Caco-2 (cell line): ENCODE data around the gene DYNLRB1. TPM values are rescaled to one million over a fixed set of nuclear protein-coding genes. Genes with fewer than 3 reads are reported as not detected.

Experiments
- BruUV-seq: library from RNA; stranded (reverse); fragments of 400-500 nt; replicated peaks from 2 replicates; lab custom pipeline; 2021; lab: Mats Ljungman, UMichigan
- CTCF ChIA-PET: fragments of 300-600 bp; sonication (Branson Sonifier 250); formaldehyde crosslinking; loops from one replicate; lab custom pipeline; 2022; ENCODE audit warnings: antibody characterized with exemption; lab: Charles Lee
- POLR2A ChIA-PET: fragments of 300-600 bp; sonication (Branson Sonifier 250); formaldehyde crosslinking; loops from one replicate; lab custom pipeline; 2022; ENCODE audit warnings: antibody characterized with exemption; lab: Charles Lee
- DNase-seq, 2 experiments: peaks; one replicate each; pipeline versions ENCODE4 v3.0.0 to v3.0.0-alpha.2; 2020 to 2022
- H3K27me3 ChIP-seq: replicated peaks from 2 replicates; pipeline ENCODE4 v1.6.0; 2011; ENCODE audit warnings: low read length; ENCODE audit not compliant: control insufficient read depth, insufficient read depth
- H3K36me3 ChIP-seq: 2 replicates; pipeline ENCODE4 v1.5.1; 2011; ENCODE audit warnings: low read length; ENCODE audit not compliant: control insufficient read depth, insufficient read depth
- H3K4me1 ChIP-seq: fragments of 250-450 bp; sonication (Bioruptor Pico); 2 replicates; pipeline ENCODE4 v1.5.1; 2020; ENCODE audit warnings: mild to moderate bottlenecking
- H3K4me3 ChIP-seq: 2 replicates; pipeline ENCODE4 v1.5.1; 2011; ENCODE audit warnings: low read depth, mild to moderate bottlenecking, control low read depth, low read length
- H3K9me3 ChIP-seq: fragments of 250-450 bp; sonication (Bioruptor Pico); 2 replicates; pipeline ENCODE4 v1.5.1; 2020; ENCODE audit warnings: mild to moderate bottlenecking, moderate library complexity
- H3K27ac Mint-ChIP-seq: one replicate; pipeline ENCODE4 v1.8.0; 2022; ENCODE audit warnings: mixed read lengths; ENCODE audit not compliant: unreplicated experiment
- H3K27me3 Mint-ChIP-seq: one replicate; pipeline ENCODE4 v1.8.0; 2022; ENCODE audit warnings: mixed read lengths; ENCODE audit not compliant: insufficient read depth, unreplicated experiment
- H3K36me3 Mint-ChIP-seq: one replicate; pipeline ENCODE4 v1.8.0; 2022; ENCODE audit warnings: mild to moderate bottlenecking, mixed read lengths; ENCODE audit not compliant: insufficient read depth, unreplicated experiment
- H3K4me1 Mint-ChIP-seq: one replicate; pipeline ENCODE4 v1.8.0; 2022; ENCODE audit warnings: low read depth, mixed read lengths; ENCODE audit not compliant: unreplicated experiment
- H3K4me3 Mint-ChIP-seq: one replicate; pipeline ENCODE4 v1.8.0; 2022; ENCODE audit warnings: mild to moderate bottlenecking, moderate library complexity, mixed read lengths; ENCODE audit not compliant: unreplicated experiment
- H3K9me3 Mint-ChIP-seq: one replicate; pipeline ENCODE4 v1.8.0; 2022; ENCODE audit warnings: mixed read lengths; ENCODE audit not compliant: unreplicated experiment
- CTCF ChIP-seq, 2 experiments: fragments of 200-600 bp in 1 of 2; IDR thresholded peaks; 1 replicate in 1 of 2; 2 replicates in 1 of 2; pipeline versions ENCODE4 v1.5.1 to v1.8.0; 2011 to 2022; ENCODE audit warnings: antibody characterized with exemption in 1 of 2, control low read depth in 1 of 2, inconsistent platforms in 1 of 2, low read depth in 1 of 2, low read length in 1 of 2, mild to moderate bottlenecking in 1 of 2, moderate library complexity in 1 of 2; ENCODE audit not compliant: insufficient read depth in 1 of 2, severe bottlenecking in 1 of 2, unreplicated experiment in 1 of 2
- intact Hi-C: fragments of 100-400 bp; cut with micrococcal nuclease; formaldehyde crosslinking; loops from one replicate; pipeline ENCODE4 v1.10.0; 2022; ENCODE audit not compliant: unreplicated experiment
- total RNA-seq: library from RNA; stranded (reverse); gene quantifications from 2 replicates; pipeline ENCODE4 v1.2.3, GENCODE V29; 2022

Gene DYNLRB1
- total RNA-seq, 1 experiment from 2014 or later: 359 TPM

GRCh38 chr20:34577061-34577460 is 60.8 kb downstream of the DYNLRB1 start:
- Mint-ChIP-seq H3K27ac (no peak overlapping the region), H3K9me3 (no peaks in the 10 kb centered on the region), H3K4me3 (no peak overlapping the region), H3K4me1 (no peaks in the 10 kb centered on the region), H3K27me3 (no peaks in the 10 kb centered on the region), H3K36me3 (peaks cover 18% of the 10 kb centered on the region)
- no peak for DNase-seq
- ChIA-PET POLR2A (no interaction called here), CTCF (no interaction called here)
- Histone ChIP-seq H3K36me3 (no peaks in the 10 kb centered on the region), H3K9me3 (no peaks in the 10 kb centered on the region), H3K4me3 (no peak overlapping the region), H3K4me1 (peaks cover 1% of the 10 kb centered on the region; the same call in 1 of the 2 replicates), H3K27me3 (no peaks in the 10 kb centered on the region)
- no peak for TF ChIP-seq CTCF (IDR thresholded peaks at IDR 0.05; ENCODE audit: insufficient read depth in 1 of 2, low read depth in 1 of 2, low read length in 1 of 2, severe bottlenecking in 1 of 2, unreplicated experiment in 1 of 2)
- intact Hi-C loops: no loop called here
- BruUV-seq: no TSS peak

GRCh38 chr20:34578025-34578424 is 61.8 kb downstream of the DYNLRB1 start:
- H3K9me3 ChIP-seq: no peaks in the 10 kb centered on the region
- H3K9me3 Mint-ChIP-seq: no peaks in the 10 kb centered on the region
- H3K27me3 Mint-ChIP-seq: no peaks in the 10 kb centered on the region
- peaks cover 18% of the 10 kb centered on the region for H3K36me3 Mint-ChIP-seq
- H3K27me3 ChIP-seq: no peaks in the 10 kb centered on the region
- no peak overlapping the region for H3K4me3 ChIP-seq
- H3K4me1 ChIP-seq: peaks cover 9% of the 10 kb centered on the region
- H3K4me1 Mint-ChIP-seq: peaks cover 4% of the 10 kb centered on the region
- TF ChIP-seq CTCF (IDR thresholded peaks at IDR 0.05; ENCODE audit: insufficient read depth in 1 of 2, low read depth in 1 of 2, low read length in 1 of 2, severe bottlenecking in 1 of 2, unreplicated experiment in 1 of 2): no peak
- no peaks in the 10 kb centered on the region for H3K36me3 ChIP-seq
- H3K4me3 Mint-ChIP-seq: no peak overlapping the region
- intact Hi-C loops: no loop called here
- CTCF ChIA-PET: interaction anchor here (1.2 kb wide), 1 partner anchor 125 kb away, joined by 3 read pairs; no protein-coding TSS in a partner anchor
- no peak overlapping the region for H3K27ac Mint-ChIP-seq
- BruUV-seq: no TSS peak
- POLR2A ChIA-PET: interaction anchor here (0.5 kb wide), 1 partner anchor 126 kb away, joined by 5 read pairs; the partner anchor contains the start of gene TP53INP2
- DNase-seq: no peak

GRCh38 chr20:34578521-34578920 is 62.3 kb downstream of the DYNLRB1 start:
- ChIA-PET CTCF (interaction anchor here (0.7 to 1.9 kb wide), 4 partner anchors 125 to 266 kb away, joined by 3 to 10 read pairs (median 6); no protein-coding TSS in a partner anchor), POLR2A (interaction anchor here (0.5 kb wide), 1 partner anchor 125 kb away, joined by 5 read pairs; the partner anchor contains the start of gene TP53INP2)
- no peak for DNase-seq
- Histone ChIP-seq H3K9me3 (no peaks in the 10 kb centered on the region), H3K27me3 (no peaks in the 10 kb centered on the region), H3K4me1 (peaks cover 14% of the 10 kb centered on the region), H3K4me3 (no peak overlapping the region), H3K36me3 (no peaks in the 10 kb centered on the region)
- BruUV-seq: no TSS peak
- no peak for TF ChIP-seq CTCF (IDR thresholded peaks at IDR 0.05; ENCODE audit: insufficient read depth in 1 of 2, low read depth in 1 of 2, low read length in 1 of 2, severe bottlenecking in 1 of 2, unreplicated experiment in 1 of 2)
- no peaks in the 10 kb centered on the region for H3K9me3 Mint-ChIP-seq
- H3K4me1 Mint-ChIP-seq: peaks cover 9% of the 10 kb centered on the region
- no peaks in the 10 kb centered on the region for H3K27me3 Mint-ChIP-seq
- H3K27ac Mint-ChIP-seq: no peak overlapping the region
- intact Hi-C loops: no loop called here
- H3K36me3 Mint-ChIP-seq: peaks cover 18% of the 10 kb centered on the region
- H3K4me3 Mint-ChIP-seq: no peak overlapping the region
